CD4-positive, alpha-beta T cell treated with Interferon alpha-2 for 1 hour (primary cell): ENCODE data around the gene LOXL1.

Source experiments
- DNase-seq, 2 donors: peaks; one replicate each; pipeline ENCODE4 v3.0.0-alpha.2; 2020 to 2022

LOXL1 gene, protein sequence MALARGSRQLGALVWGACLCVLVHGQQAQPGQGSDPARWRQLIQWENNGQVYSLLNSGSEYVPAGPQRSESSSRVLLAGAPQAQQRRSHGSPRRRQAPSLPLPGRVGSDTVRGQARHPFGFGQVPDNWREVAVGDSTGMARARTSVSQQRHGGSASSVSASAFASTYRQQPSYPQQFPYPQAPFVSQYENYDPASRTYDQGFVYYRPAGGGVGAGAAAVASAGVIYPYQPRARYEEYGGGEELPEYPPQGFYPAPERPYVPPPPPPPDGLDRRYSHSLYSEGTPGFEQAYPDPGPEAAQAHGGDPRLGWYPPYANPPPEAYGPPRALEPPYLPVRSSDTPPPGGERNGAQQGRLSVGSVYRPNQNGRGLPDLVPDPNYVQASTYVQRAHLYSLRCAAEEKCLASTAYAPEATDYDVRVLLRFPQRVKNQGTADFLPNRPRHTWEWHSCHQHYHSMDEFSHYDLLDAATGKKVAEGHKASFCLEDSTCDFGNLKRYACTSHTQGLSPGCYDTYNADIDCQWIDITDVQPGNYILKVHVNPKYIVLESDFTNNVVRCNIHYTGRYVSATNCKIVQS

GRCh38 chr15:73926219-73927002 is at the start of gene LOXL1:
TSS of gene LOXL1 (plus strand) at chr15:73926462. CDS start at chr15:73926784, 322 bp downstream.
- DNase-seq, result no peak

DNA sequence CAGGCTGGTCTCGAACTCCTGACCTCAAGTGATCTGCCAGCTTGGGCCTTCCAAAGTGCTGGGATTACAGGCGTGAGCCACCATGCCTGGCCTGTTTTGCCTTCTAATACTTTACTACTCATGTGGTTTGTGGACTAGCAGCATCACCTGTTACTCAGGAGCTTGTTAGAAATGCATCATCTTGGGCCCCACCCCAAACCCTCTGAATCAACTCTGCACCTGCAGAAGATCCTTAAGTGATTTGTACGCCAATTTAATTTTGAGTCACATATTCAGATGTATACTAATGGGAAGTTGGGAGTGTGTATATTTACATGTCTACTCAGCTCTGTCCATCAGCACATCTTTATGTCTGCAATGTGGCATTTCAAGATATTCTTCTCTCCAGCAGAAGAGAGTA is 46.8 kb upstream of the LOXL1 start:
- DNase-seq, result no peak

DNA sequence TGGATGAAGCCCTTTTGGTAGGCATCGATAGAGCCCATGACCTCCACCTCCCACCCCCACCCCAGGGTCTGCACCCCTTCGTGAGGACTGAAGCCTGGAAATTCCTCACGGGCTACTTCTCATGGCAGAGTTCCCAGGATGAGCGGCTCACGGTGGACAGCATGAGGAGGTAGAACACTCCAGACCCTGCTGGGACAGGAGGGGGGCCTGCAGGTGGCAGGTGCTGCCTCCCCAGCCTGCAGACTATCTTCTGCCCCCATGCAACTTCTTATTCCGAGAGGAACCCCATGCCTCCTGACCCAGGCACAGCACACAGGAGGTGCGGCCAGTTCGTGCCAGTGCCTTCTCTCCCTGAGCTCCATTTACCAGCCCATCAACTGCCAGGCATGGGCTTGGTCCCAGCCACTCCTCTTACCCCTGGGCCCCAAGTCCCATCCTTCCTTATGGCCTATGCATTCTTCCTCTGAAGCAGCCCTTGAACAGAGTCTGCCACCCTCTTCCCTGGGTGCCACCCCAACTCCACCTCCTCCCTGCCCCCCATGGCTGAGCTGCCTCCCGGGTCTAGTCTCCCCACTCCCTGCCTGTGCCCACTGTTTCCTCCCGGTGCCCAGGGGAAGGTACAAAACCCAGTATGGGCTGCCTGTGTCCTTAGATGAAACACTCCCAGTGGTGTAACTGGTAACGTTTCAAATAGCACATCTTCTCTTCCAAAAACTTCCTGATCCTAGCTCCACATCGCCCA is 44.5 kb upstream of the LOXL1 start:
- no peak for DNase-seq

DNA sequence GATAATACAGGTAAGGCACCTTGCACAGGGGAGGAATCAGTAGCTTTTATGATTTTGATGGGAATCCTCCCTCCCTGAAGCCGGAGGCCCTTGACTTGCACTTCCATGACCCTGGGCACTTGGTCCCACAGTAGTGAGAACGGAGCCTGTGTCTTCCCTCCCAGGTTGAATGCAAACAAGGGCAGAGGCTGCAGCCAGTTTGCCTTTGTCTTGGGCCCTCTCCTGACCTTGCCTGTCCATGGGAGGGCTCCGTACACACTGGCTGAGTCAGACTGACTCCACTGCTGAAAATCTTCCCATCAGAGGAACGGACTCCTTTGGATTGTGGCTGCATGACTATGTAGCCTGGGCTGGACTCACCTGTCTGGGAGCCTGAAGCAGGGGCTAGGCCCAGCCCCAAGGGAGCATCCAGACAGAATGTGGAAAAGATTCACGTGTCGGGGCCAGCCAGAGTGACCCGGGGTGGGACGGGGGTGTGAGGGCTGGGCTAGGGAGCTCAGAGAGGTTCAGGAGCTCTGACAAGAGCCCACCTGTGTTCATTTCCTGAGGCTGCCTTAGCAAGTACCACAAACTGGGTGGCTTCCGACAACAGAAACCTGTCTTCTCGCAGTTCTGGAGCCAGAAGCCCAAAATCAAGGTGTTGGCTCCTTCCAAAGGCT is 43.4 kb upstream of the LOXL1 start:
- DNase-seq, result no peak

GRCh38 chr15:73884159-73884558 is 42.1 kb upstream of the LOXL1 start:
- no peak for DNase-seq

DNA sequence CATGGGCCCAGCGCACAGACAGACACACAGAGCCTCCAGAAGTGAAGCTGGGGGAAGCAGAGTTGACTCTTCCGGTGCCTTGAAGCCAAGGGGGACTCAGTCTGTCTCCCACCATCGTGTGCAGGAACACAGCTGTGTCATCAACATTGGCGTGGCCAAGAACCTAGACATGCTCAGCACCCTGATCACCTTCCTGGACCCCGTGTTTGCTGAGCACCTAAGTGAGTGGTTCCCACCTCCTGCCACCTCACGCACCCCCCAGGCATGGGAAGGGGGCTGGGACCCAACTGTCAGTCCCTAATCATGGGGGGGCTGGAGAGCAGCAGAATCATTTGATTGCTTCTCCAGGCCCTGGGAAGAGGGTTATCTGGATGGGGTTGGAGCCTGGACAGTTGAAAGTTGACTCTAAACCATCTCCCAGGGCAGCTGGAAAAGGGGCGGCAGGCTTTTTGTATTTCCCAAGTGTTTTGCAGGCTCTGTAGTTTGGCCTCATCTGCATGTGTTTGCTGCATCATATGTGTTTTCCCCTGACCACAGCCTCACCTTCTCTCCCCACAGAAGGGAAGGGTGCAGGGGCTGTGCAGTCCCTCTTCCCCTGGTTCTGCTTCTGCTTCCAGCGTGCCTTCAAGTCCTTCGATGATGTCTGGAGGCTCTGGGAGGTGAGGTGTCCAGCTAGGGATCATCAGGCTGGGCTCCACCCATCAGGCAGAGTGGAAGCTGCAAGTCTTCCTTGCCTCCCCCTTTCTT is 40.1 kb upstream of the LOXL1 start:
- no peak for DNase-seq

DNA sequence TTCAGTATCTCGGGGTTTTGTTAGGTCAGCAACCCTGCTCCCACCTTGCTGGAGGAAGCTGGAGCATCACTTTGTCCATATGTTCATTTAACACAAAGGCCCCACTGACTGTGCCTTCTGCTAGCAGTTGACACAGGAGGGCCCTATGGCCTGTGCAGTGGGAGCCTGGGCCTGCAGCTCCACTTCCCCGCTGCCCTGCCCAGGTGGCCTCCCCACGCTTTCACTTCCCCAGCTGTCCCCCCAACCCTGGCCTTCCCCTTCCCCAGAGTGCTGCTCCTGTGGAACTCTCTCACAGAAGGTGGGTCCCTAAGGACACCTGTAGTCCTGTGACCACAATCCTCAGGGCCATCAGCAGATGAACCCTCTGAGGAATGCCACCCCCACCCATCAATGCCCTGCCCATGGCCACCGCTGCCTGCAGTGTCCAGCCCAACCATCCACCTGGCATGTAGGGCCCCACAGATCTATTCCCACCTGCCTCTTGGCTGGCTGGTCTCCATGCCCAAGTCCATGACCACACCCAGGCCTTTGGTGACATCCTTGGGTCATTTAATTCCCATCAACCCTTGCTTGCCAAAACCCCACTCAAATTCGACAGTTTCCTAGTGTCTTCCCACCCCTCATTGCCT is 39.4 kb upstream of the LOXL1 start:
- DNase-seq, result no peak

GRCh38 chr15:73887481-73887880 is 38.8 kb upstream of the LOXL1 start:
- no peak for DNase-seq

DNA sequence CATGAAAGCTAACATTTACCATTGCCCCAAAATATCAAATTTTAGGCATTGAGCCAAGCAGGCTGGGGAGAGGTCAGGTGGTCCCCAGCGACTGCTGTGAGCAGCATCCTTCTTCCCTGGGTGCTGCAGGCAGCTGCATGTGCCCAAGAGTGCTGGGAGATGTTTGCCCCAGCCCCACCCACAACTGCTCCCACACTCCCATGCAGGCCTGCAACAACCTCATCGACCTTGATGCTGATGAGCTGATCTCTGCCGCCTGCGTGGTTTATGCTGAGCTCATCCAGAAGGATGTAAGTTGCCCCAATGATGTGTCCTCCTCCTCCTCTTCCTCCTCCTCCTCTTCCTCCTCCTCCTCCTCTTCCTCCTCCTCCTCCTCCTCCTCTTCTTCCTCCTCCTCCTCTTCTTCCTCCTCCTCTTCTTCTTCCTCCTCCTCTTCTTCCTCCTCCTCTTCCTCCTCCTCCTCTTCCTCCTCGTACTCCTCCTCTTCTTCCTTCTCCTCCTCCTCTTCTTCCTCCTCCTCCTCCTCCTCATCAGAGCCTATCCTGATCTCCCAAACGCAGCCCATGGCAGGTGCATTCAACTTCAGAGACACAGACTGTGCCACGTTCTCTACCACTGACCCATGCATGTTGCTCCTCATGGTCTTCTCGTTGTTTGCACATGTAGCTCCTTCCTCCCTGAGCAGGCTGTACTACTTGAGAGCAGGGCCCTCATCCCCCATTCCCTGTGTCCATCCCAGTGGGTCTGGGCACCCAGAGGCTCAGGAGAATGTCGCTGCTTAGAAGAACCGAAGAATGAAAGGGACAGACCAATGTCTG is 37.8 kb upstream of the LOXL1 start:
- no peak for DNase-seq

- DNase-seq, result no peak
These were observed 37.1 kb upstream of the LOXL1 start for GRCh38 chr15:73889053-73889761.

DNA sequence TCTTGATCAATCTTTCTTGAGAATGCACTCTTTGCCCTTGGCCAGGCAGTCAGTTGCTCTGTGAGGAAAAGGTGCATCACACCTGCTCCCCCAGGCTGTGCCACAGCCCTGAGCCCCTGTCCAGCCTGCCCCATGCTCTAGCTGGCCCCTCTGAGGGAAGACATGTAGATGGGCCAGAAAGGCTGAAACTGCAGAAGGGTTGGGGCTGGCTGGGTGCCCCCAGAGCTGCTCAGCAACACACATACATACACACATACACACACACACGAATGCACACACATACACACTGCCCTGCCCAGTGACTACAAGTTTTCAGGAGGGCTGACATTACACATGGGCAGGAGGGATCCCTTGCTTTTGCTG is 36.5 kb upstream of the LOXL1 start:
- no peak for DNase-seq

DNA sequence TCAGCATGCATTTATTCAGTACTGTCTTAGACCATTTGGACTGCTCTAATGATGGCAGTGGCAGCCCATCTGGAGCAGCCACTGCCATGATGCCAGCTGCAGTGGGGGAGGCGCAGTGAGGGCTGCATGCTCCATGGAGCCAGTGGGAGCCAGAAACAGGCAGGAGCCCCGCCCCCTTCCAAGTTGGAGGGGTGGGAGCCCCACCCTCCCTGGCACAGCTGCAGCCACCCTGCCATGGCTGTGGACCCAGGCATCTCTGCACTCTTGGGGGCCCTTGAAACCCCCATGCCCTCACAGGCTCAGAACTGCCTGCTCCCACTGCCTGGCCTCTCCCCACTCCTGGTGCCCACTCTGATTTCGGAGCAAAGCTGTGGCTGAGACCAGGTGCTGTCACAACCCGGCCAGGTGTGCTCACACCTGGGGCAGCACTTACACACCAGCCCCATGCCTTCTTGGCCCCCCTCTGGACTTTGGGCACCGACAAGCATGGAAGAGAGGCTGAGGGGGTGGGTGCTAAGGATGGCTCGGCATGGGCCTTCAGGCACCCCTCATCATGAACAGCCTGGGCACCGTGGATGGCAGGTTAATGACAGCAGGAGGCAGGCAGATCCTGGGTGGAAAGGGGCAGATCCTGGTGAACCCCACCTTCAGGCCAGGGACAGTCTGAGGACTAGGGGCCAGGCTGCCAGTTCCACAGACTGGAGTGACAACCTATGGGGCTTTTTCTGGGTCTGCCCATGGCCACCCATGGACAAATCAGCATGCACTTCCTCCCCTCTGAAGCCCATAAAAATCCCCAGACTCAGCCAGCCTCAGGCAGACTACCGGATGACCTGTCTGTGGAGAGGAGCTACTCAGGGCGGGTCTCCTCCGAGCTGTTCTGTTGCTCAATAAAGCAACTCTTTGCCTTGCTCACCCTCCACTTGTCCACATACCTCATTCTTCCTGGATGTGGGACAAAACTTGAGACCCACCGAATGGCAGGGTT is 34.6 kb upstream of the LOXL1 start:
- DNase-seq, result no peak

GRCh38 chr15:73892446-73893226 is 33.6 kb upstream of the LOXL1 start:
- no peak for DNase-seq

GRCh38 chr15:73894133-73894814 is 32.0 kb upstream of the LOXL1 start:
- DNase-seq, result no peak

DNA sequence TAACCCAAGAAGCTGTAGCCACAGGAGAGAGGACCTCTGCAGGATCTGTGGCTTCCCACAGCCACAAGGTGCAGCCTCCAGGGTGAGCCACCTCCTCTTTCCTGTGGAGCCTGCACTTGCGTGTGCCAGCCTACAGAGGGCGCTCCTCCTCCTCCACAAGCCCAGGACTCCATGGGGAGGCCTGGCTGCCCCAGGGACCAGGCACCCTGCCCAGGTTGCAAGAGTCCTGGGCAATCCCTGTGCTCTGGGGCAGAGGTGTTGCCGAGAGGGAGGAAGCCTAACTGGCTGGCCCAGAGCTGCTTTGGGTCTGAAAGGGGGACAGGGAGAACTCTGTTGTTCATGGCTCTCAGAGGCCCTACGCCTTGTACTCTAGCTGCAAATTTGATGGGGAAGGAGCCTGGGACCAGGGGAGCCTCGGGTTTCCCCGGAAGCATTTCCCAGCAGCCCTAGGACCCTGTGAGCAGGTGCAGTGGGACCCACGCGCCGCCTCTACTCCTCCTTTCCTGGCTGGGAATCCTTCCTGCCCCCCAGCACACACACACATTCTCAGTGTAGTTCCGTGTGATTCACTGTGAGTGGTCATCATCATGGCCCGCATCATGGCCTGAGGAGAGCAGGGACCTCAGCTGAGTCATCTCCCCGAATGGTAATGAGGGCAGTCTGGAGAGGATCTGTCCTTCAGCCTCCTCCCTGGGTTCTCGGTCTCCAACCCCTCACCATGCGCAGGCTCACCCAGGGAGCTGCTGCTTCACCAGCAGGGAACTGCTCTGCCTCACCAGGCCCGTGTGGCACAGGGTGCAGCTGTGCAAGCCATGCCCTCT is 28.6 kb upstream of the LOXL1 start:
- peak; percentile 44 to 73 for DNase-seq
